H1 (cell line): Measurements from ENCODE around the gene MYO5A.

ENCODE experiments used
- CEBPB ChIP-seq: IDR thresholded peaks from 2 replicates; pipeline ENCODE4 v1.6.1; 2012; ENCODE audit warnings: low read depth, low read length
- CTCF ChIP-seq, 3 experiments: IDR thresholded peaks; 1 replicate in 2 of 3; 2 replicates in 1 of 3; pipeline versions ENCODE4 v1.5.1 to v1.6.1; 2011; ENCODE audit warnings: low read length in 3 of 3, mild to moderate bottlenecking in 3 of 3, inconsistent platforms in 2 of 3, low read depth in 1 of 3, moderate library complexity in 1 of 3; ENCODE audit not compliant: insufficient read depth in 1 of 3; ENCODE audit errors: control extremely low read depth in 1 of 3
- JUN ChIP-seq: IDR thresholded peaks from 2 replicates; pipeline ENCODE4 v1.6.1; 2011; ENCODE audit warnings: low read depth, mild to moderate bottlenecking, improper control_type of control experiment, low read length
- POLR2A ChIP-seq, 2 experiments: IDR thresholded peaks; 1 replicate in 1 of 2; 2 replicates in 1 of 2; pipeline ENCODE4 v1.6.1; 2011; ENCODE audit warnings: low read depth in 2 of 2, low read length in 2 of 2, mild to moderate bottlenecking in 2 of 2; ENCODE audit errors: control extremely low read depth in 1 of 2
- POLR2AphosphoS5 ChIP-seq: IDR thresholded peaks from 2 replicates; pipeline ENCODE4 v1.6.1; 2011; ENCODE audit warnings: low read depth, low read length
- SIRT6 ChIP-seq: IDR thresholded peaks from one replicate; pipeline ENCODE4 v1.7.1; 2012; ENCODE audit warnings: low read length, inconsistent platforms
- YY1 ChIP-seq: IDR thresholded peaks from 2 replicates; pipeline ENCODE4 v1.6.1; 2011; ENCODE audit warnings: low read depth, mild to moderate bottlenecking, low read length

- TF ChIP-seq CTCF (IDR thresholded peaks at IDR 0.05; ENCODE audit: control extremely low read depth in 1 of 3, insufficient read depth in 1 of 3, low read depth in 1 of 3, low read length in 3 of 3) (no peak), POLR2A (IDR thresholded peaks at IDR 0.05; ENCODE audit: control extremely low read depth in 1 of 2, low read depth in 2 of 2, low read length in 2 of 2) (no peak), POLR2AphosphoS5 (no peak), JUN (no peak), YY1 (no peak), SIRT6 (no peak), CEBPB (no peak)
Measured at GRCh38 chr15:52360229-52361203, 168.2 kb downstream of the MYO5A start.
